ENCODE results near the gene ERBB4. TPM values are rescaled to one million over a fixed set of nuclear protein-coding genes. Genes with fewer than 3 reads are reported as not detected.

ERBB4 gene
- total RNA-seq, 1 donor from 2014 or later, result 9.2 TPM

DNA sequence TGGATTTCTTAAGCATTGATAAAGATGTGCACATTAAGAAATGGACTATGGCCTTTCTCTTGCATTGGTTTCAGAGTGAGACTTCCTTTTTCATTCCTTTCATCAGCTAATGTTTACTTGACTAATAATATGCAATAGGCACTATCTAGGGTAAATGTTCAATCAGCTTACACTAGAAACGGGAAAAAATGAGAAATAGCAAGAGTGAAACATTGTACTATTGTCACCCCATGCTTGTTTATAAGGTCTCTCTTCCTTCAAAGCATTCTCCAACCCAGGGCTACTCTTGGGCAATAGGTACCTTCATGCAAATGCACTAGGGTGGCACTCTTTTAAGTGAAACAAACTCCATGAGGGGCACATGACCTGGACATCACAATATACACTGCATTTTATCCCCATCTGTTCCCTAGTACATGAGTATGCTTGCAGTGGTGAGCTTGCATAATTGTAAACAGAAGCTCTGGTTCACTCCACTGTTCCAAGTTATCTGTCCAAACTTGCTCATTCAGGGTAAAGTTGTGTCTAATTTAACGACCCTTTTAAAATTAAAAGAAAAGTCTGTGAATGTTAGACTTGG is 402.3 kb downstream of the ERBB4 start:
- DNase-seq (ENCODE audit: low spot score in 2 of 2, unreplicated experiment in 2 of 2), result no peak
- no peaks in the 10 kb centered on the region for H3K36me3 Mint-ChIP-seq
- no peak overlapping the region for H3K27ac Mint-ChIP-seq
- H3K9me3 Mint-ChIP-seq, result peaks cover 7% of the 10 kb centered on the region
- TF ChIP-seq, protein P1, sequence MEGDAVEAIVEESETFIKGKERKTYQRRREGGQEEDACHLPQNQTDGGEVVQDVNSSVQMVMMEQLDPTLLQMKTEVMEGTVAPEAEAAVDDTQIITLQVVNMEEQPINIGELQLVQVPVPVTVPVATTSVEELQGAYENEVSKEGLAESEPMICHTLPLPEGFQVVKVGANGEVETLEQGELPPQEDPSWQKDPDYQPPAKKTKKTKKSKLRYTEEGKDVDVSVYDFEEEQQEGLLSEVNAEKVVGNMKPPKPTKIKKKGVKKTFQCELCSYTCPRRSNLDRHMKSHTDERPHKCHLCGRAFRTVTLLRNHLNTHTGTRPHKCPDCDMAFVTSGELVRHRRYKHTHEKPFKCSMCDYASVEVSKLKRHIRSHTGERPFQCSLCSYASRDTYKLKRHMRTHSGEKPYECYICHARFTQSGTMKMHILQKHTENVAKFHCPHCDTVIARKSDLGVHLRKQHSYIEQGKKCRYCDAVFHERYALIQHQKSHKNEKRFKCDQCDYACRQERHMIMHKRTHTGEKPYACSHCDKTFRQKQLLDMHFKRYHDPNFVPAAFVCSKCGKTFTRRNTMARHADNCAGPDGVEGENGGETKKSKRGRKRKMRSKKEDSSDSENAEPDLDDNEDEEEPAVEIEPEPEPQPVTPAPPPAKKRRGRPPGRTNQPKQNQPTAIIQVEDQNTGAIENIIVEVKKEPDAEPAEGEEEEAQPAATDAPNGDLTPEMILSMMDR (IDR thresholded peaks at IDR 0.05; ENCODE audit: unreplicated experiment), result no peak
- no peaks in the 10 kb centered on the region for H3K27me3 Mint-ChIP-seq (ENCODE audit: low read depth)
- H3K4me1 Mint-ChIP-seq, result no peaks in the 10 kb centered on the region
- H3K4me3 Mint-ChIP-seq, result no peak overlapping the region

DNA sequence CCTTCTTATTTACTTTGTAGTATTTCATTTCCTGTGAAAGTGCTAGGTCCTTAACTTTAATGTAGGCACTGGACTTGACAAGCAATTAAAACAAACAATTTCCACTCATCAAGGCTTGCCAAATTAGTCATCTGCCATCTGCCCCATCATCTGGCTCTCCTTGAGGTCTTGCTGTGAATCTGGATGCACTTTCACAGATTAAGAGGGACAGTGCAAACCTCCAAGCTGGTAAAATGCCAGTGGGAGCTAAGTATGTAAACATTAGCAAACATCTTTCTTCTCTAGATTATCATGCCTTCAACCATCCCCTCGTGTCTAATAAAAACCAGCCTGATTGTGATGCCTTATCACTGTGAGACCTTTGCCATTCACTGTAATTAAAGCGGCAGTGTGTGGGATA is 402.9 kb downstream of the ERBB4 start:
- H3K9me3 Mint-ChIP-seq, result peaks cover 7% of the 10 kb centered on the region
- no peaks in the 10 kb centered on the region for H3K36me3 Mint-ChIP-seq
- no peak overlapping the region for H3K27ac Mint-ChIP-seq
- no peak for DNase-seq (ENCODE audit: low spot score in 2 of 2, unreplicated experiment in 2 of 2)
- no peak overlapping the region for H3K4me3 Mint-ChIP-seq
- H3K27me3 Mint-ChIP-seq (ENCODE audit: low read depth), result no peaks in the 10 kb centered on the region
- TF ChIP-seq, protein P1 (IDR thresholded peaks at IDR 0.05; ENCODE audit: unreplicated experiment), result no peak
- H3K4me1 Mint-ChIP-seq, result no peaks in the 10 kb centered on the region

DNA sequence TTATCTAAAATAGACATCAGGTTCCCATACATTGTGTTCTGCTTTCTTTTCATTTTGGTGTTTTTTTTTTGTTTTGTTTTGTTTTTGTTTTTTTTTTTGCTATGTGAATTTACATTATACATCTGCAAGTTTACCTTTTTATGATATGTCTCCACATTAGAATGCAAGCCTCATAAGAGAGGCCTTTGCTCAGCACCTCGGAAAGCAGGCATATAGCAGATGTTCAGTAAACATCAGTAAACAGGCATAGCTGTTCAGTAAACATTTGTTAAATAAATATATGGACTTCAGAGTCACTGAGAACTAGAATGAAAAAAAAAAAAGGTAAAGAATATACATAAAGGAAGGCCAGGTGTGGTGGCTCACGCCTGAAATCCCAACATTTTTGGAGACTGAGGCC is 405.3 kb downstream of the ERBB4 start:
- Mint-ChIP-seq H3K36me3 (no peaks in the 10 kb centered on the region), H3K4me1 (no peaks in the 10 kb centered on the region), H3K27me3 (ENCODE audit: low read depth) (no peaks in the 10 kb centered on the region), H3K4me3 (no peak overlapping the region), H3K27ac (no peak overlapping the region), H3K9me3 (peaks cover 7% of the 10 kb centered on the region)
- TF ChIP-seq, protein P1 (IDR thresholded peaks at IDR 0.05; ENCODE audit: unreplicated experiment), result no peak
- no peak for DNase-seq (ENCODE audit: low spot score in 2 of 2, unreplicated experiment in 2 of 2)

DNA sequence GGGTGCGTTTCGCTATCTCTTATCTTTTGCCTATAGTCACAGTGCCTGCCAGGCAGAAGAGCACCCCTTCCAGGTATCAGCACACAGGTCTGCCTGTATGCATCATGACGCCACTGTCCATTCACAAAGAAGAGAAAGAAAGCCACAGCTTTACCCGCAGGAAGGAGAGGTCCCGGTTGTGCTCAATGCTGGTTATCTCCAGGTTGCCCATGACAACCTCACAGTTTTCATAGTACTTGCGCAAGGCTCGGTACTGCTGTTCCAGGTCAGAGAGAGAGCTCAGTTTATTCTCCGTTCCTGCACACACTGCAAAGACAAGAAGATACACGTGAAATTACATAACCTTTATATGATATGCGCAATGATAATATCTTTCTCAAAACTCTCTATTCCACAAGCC is 414.0 kb downstream of the ERBB4 start:
- DNase-seq (ENCODE audit: low spot score in 2 of 2, unreplicated experiment in 2 of 2), result no peak
- Mint-ChIP-seq H3K27ac (no peak overlapping the region), H3K4me1 (peaks cover 2% of the 10 kb centered on the region), H3K27me3 (ENCODE audit: low read depth) (no peaks in the 10 kb centered on the region), H3K36me3 (no peaks in the 10 kb centered on the region), H3K9me3 (peaks cover 7% of the 10 kb centered on the region), H3K4me3 (no peak overlapping the region)
- TF ChIP-seq, protein P1 (IDR thresholded peaks at IDR 0.05; ENCODE audit: unreplicated experiment), result no peak

DNA sequence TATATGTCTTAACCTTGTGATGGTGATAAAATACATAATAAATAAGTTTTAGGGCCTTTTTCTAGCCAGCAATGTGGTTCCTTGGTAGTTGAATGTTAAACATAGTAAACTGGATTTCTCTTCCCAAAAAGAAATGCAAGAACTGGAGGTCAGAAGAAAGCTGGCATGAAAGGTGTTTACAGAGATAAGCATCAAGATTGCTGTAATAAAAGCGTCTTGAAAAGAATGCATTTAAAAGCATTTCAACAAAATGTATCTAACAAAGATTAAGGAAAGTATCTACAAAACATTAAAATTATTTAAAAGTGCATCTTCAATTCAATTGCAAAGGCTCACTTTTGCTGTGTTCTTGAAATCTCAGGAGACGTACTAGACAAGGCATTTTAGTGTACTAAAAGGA is 419.0 kb downstream of the ERBB4 start:
- H3K36me3 Mint-ChIP-seq, result no peaks in the 10 kb centered on the region
- TF ChIP-seq, protein P1 (IDR thresholded peaks at IDR 0.05; ENCODE audit: unreplicated experiment), result no peak
- H3K4me1 Mint-ChIP-seq, result peaks cover 8% of the 10 kb centered on the region
- DNase-seq (ENCODE audit: low spot score in 2 of 2, unreplicated experiment in 2 of 2), result no peak
- H3K27me3 Mint-ChIP-seq (ENCODE audit: low read depth), result no peaks in the 10 kb centered on the region
- H3K9me3 Mint-ChIP-seq, result peaks cover 3% of the 10 kb centered on the region
- H3K4me3 Mint-ChIP-seq, result no peak overlapping the region
- H3K27ac Mint-ChIP-seq, result no peak overlapping the region

DNA sequence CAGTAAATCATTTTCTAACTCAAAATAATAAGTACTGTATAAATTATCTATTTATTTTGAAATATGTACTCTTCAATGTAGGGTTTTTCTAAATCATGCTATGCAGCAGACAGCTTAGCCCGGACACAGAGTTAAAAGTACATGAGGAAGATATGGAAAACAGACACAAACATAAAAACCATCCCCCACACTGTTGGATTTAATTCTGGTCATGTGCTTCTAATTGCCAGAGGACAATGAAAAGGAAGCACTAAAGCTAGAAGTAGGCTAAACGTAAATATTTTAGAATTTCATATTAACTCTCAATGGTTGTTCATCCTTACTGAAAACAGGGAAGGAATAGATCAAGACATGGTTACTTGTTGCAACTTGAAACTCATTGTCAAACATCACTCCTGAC is 420.7 kb downstream of the ERBB4 start:
- Mint-ChIP-seq H3K9me3 (peaks cover 5% of the 10 kb centered on the region), H3K4me3 (no peak overlapping the region), H3K4me1 (peaks cover 8% of the 10 kb centered on the region), H3K27ac (no peak overlapping the region), H3K36me3 (no peaks in the 10 kb centered on the region), H3K27me3 (ENCODE audit: low read depth) (no peaks in the 10 kb centered on the region)
- DNase-seq (ENCODE audit: low spot score in 2 of 2, unreplicated experiment in 2 of 2), result no peak
- TF ChIP-seq, protein P1 (IDR thresholded peaks at IDR 0.05; ENCODE audit: unreplicated experiment), result no peak
